ENCODE measurements around the gene CNDP1. TPM values are rescaled to one million over a fixed set of nuclear protein-coding genes. Genes with fewer than 3 reads are reported as not detected.

CNDP1 gene
- polyA plus RNA-seq, 1 experiment: not detected

DNA sequence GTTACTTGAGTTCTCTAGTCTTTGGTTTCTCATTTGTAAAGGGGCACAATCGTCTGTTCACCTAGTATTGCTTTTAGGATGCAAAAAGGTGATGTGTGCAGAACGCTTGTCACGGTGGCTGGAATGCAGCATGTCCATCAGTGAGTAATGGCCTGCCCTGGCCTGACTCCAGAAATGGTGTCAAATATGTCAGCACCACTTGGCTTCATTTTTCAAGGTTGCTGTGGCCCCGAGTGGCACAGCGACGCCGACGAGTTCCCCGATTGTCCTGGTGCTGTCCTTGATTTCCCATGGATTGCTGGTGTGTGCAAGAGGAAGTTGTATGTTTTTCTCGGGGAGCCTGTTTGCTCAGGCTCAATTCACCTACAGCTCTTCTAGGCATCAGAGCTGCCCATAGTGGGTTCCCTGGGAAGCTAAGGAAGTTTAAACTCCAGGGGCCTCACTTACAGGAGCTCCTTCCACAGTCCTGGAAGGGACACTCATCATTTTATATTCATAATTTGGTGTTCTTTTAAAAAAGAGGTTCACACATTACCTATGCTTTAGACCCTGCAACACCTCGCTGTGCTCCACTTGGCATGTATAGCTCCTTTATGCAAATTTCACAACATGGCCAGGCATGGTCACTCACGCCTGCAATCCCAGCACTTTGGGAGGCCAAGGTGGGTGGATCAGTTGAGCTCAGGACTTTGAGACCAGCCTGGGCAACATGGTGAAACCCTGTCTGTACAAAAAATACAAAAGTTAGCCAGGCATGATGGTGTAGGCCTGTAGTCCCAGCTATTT lies 37.8 kb downstream of the CNDP1 start:
- H3K27me3 ChIP-seq (ENCODE audit: control insufficient read depth, insufficient read depth, low read length): peaks cover 9% of the 10 kb centered on the region
- H3K4me3 ChIP-seq (ENCODE audit: low read depth, low read length): no peak overlapping the region
- CTCF ChIA-PET: interaction anchor here (2.3 kb wide), 1 partner anchor 20 kb away, joined by 9 read pairs; no protein-coding TSS in a partner anchor
- TF ChIP-seq, protein P1, sequence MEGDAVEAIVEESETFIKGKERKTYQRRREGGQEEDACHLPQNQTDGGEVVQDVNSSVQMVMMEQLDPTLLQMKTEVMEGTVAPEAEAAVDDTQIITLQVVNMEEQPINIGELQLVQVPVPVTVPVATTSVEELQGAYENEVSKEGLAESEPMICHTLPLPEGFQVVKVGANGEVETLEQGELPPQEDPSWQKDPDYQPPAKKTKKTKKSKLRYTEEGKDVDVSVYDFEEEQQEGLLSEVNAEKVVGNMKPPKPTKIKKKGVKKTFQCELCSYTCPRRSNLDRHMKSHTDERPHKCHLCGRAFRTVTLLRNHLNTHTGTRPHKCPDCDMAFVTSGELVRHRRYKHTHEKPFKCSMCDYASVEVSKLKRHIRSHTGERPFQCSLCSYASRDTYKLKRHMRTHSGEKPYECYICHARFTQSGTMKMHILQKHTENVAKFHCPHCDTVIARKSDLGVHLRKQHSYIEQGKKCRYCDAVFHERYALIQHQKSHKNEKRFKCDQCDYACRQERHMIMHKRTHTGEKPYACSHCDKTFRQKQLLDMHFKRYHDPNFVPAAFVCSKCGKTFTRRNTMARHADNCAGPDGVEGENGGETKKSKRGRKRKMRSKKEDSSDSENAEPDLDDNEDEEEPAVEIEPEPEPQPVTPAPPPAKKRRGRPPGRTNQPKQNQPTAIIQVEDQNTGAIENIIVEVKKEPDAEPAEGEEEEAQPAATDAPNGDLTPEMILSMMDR (IDR thresholded peaks at IDR 0.05; ENCODE audit: insufficient read depth, low read depth, low read length): no peak
- H3K36me3 ChIP-seq (ENCODE audit: control insufficient read depth, insufficient read depth, low read length): no peaks in the 10 kb centered on the region
- DNase-seq (ENCODE audit: low read depth): no peak
- POLR2A ChIA-PET: no interaction called here

DNA sequence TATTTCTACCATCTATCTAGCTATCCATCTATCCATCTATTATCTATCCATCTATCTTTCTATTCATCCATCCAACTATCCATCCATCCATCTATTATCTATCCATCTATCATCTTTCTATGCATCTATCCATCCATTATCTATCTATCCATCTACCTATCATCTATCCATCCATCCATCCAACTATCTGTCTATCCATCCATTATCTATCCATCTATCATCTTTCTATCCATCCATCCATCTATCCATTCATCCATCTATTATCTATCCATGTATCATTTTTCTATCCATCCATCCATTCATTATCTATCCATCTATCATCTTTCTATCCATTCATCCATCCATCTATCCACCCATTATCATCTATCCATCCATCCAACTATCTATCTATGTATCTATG lies 38.8 kb downstream of the CNDP1 start:
- Histone ChIP-seq H3K4me3 (ENCODE audit: low read depth, low read length) (no peak overlapping the region), H3K27me3 (ENCODE audit: control insufficient read depth, insufficient read depth, low read length) (peaks cover 9% of the 10 kb centered on the region), H3K36me3 (ENCODE audit: control insufficient read depth, insufficient read depth, low read length) (no peaks in the 10 kb centered on the region)
- DNase-seq (ENCODE audit: low read depth): no peak
- ChIA-PET POLR2A (no interaction called here), CTCF (no interaction called here)
- TF ChIP-seq, protein P1 (IDR thresholded peaks at IDR 0.05; ENCODE audit: insufficient read depth, low read depth, low read length): no peak

DNA sequence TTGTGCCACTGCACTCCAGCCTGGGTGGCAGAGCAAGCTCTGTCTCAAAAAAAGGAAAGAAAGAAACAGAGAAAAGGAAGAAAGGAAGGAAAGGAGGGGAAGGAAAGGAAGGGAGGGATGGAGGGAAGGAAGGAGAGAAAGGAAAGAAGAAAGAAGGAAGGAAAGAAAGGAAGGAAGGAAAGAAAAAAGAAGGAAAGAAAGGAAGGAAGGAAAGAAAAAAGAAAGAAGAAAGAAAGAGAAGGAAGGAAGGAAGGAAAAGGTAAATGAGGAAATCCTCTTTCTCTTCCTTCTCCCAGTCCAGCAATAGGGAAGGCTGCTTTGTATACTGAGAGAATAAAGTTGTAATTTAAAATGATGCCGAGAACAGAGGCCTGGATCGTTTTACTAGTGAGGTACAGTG lies 40.6 kb downstream of the CNDP1 start:
- H3K27me3 ChIP-seq (ENCODE audit: control insufficient read depth, insufficient read depth, low read length): peaks cover 9% of the 10 kb centered on the region
- CTCF ChIA-PET: interaction anchor here (0.8 kb wide), 1 partner anchor 23 kb away, joined by 3 read pairs; no protein-coding TSS in a partner anchor
- no peaks in the 10 kb centered on the region for H3K36me3 ChIP-seq (ENCODE audit: control insufficient read depth, insufficient read depth, low read length)
- DNase-seq (ENCODE audit: low read depth): no peak
- TF ChIP-seq, protein P1 (IDR thresholded peaks at IDR 0.05; ENCODE audit: insufficient read depth, low read depth, low read length): no peak
- POLR2A ChIA-PET: no interaction called here
- no peak overlapping the region for H3K4me3 ChIP-seq (ENCODE audit: low read depth, low read length)

DNA sequence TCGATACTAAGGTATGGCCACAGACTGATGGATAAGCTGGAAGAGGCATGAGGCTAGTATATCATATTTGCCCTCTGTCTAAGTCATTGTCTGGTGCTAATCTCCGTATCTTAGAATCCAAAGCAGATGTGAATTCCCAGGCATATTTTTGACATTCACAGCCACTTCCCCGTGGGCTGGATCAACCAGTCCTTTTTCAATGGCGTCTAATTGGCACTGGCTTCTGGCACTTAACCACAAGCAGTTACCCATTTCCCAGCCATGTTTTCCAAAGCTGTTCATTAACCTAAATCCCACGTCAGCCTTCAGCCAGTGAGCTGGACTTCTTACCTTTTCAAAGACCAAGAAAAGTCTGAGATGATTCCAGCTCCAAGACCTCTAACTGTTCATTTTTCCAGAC lies 42.7 kb downstream of the CNDP1 start:
- ChIA-PET CTCF (interaction anchor here (0.9 kb wide), 1 partner anchor 25 kb away, joined by 5 read pairs; no protein-coding TSS in a partner anchor), POLR2A (no interaction called here)
- Histone ChIP-seq H3K36me3 (ENCODE audit: control insufficient read depth, insufficient read depth, low read length) (no peaks in the 10 kb centered on the region), H3K27me3 (ENCODE audit: control insufficient read depth, insufficient read depth, low read length) (peaks cover 11% of the 10 kb centered on the region), H3K4me3 (ENCODE audit: low read depth, low read length) (no peak overlapping the region)
- TF ChIP-seq, protein P1 (IDR thresholded peaks at IDR 0.05; ENCODE audit: insufficient read depth, low read depth, low read length): no peak
- DNase-seq (ENCODE audit: low read depth): no peak

DNA sequence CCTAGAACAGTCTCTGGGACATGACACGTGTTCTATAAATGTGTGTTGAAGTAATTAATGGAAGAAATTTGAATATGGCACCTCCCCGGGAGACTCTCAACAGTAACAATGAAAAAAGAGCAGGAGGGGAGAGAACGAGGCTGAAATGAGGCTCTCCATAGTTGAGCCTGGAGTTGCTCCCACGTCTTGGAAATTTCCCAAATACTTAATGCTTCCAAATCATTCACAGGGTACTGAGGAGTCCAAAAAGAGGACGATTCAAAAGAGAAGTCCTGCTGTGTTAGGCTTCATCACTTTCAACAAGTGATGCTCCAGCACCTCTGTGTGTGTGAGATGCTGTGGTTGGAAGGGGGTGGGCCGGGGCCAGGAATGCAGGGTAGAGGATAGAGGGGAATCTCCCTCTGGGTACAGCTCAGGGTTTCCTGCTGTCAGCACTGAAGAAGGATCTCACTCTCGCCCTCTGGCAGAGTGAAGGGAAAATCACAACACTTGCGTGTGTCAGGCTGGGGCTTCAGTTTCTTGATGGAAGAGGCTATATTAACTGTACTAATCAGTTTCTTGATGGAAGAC lies 45.3 kb downstream of the CNDP1 start:
- CTCF ChIA-PET: no interaction called here
- DNase-seq (ENCODE audit: low read depth): no peak
- no peaks in the 10 kb centered on the region for H3K36me3 ChIP-seq (ENCODE audit: control insufficient read depth, insufficient read depth, low read length)
- peaks cover 6% of the 10 kb centered on the region; the same call in 1 of the 2 replicates for H3K27me3 ChIP-seq (ENCODE audit: control insufficient read depth, insufficient read depth, low read length)
- H3K4me3 ChIP-seq (ENCODE audit: low read depth, low read length): no peak overlapping the region
- POLR2A ChIA-PET: no interaction called here
- TF ChIP-seq, protein P1 (IDR thresholded peaks at IDR 0.05; ENCODE audit: insufficient read depth, low read depth, low read length): no peak
